SK-N-SH (cell line): ENCODE data around the gene EEF1E1. TPM values are rescaled to one million over a fixed set of nuclear protein-coding genes. Genes with fewer than 3 reads are reported as not detected.

Experiments
- CTCF ChIA-PET: fragments of 300-600, 350-600 bp; formaldehyde crosslinking; extraction: SDS; loops from one replicate; lab custom pipeline; 2021; lab: Yijun Ruan, JAX
- POLR2A ChIA-PET: fragments of 350-600 bp; sonication (Branson Sonifier 250); formaldehyde crosslinking; extraction: SDS; loops from one replicate; lab custom pipeline; 2020; ENCODE audit warnings: antibody characterized with exemption, inconsistent platforms; lab: Yijun Ruan, JAX
- DNase-seq: peaks from one replicate; pipeline ENCODE4 v3.0.0; 2012
- H2AFZ ChIP-seq: fragments of 200-600 bp; sonication (generic); 2 replicates; pipeline ENCODE4 v1.8.1; 2016; ENCODE audit warnings: antibody characterized with exemption, mild to moderate bottlenecking, low read depth
- H3F3A ChIP-seq: fragments of 200-600 bp; sonication (generic); replicated peaks from 2 replicates; pipeline ENCODE3; 2016; ENCODE audit warnings: antibody characterized with exemption, mild to moderate bottlenecking; ENCODE audit not compliant: insufficient read depth
- H3K27ac ChIP-seq, 2 experiments: fragments of 200-500 bp in 1 of 2; fragments of 200-600 bp in 1 of 2; sonication (Bioruptor generic) in 1 of 2; sonication (generic), shearing (Covaris generic) in 1 of 2; 2 replicates each; pipeline versions ENCODE4 v1.5.1 to v1.6.1; 2014 to 2016; ENCODE audit warnings: low read depth in 2 of 2, inconsistent platforms in 1 of 2, low read length in 1 of 2, mild to moderate bottlenecking in 1 of 2, mixed read lengths in 1 of 2
- H3K27me3 ChIP-seq: fragments of 200-600 bp; sonication (generic), shearing (Covaris generic); 2 replicates; pipeline ENCODE4 v1.6.1; 2016; ENCODE audit warnings: mixed run types; ENCODE audit not compliant: insufficient read depth
- H3K36me3 ChIP-seq, 2 experiments: fragments of 200-500 bp in 1 of 2; fragments of 200-600 bp in 1 of 2; sonication (Bioruptor generic) in 1 of 2; sonication (generic) in 1 of 2; replicated peaks in 1 of 2; 2 replicates each; pipeline versions ENCODE3 to v1.5.1; 2014 to 2016; ENCODE audit warnings: low read length in 1 of 2, mild to moderate bottlenecking in 1 of 2; ENCODE audit not compliant: insufficient read depth in 2 of 2, control insufficient read depth in 1 of 2
- H3K4me1 ChIP-seq, 2 experiments: fragments of 200-500 bp in 1 of 2; fragments of 200-600 bp in 1 of 2; sonication (Bioruptor generic) in 1 of 2; sonication (generic), shearing (Covaris generic) in 1 of 2; 2 replicates each; pipeline versions ENCODE4 v1.5.1 to v1.6.1; 2014 to 2016; ENCODE audit warnings: low read depth in 1 of 2, low read length in 1 of 2, mixed run types in 1 of 2; ENCODE audit not compliant: insufficient read depth in 2 of 2, control insufficient read depth in 1 of 2
- H3K4me2 ChIP-seq: fragments of 200-600 bp; sonication (generic), shearing (Covaris generic); 2 replicates; pipeline ENCODE4 v1.6.1; 2017; ENCODE audit warnings: mixed run types
- H3K4me3 ChIP-seq, 2 experiments: fragments of 200-500 bp in 1 of 2; fragments of 200-600 bp in 1 of 2; sonication (Bioruptor generic) in 1 of 2; sonication (generic), shearing (Covaris generic) in 1 of 2; 2 replicates each; pipeline versions ENCODE4 v1.5.1 to v1.8.1; 2014 to 2016; ENCODE audit warnings: low read depth in 2 of 2, inconsistent platforms in 1 of 2, low read length in 1 of 2, mild to moderate bottlenecking in 1 of 2, mixed read lengths in 1 of 2, moderate library complexity in 1 of 2
- H3K79me2 ChIP-seq: fragments of 200-600 bp; sonication (generic); 2 replicates; pipeline ENCODE4 v1.8.1; 2017; ENCODE audit warnings: mild to moderate bottlenecking; ENCODE audit not compliant: insufficient read depth
- H3K9ac ChIP-seq: fragments of 200-600 bp; sonication (generic); 2 replicates; pipeline ENCODE4 v1.6.1; 2017; ENCODE audit warnings: mixed run types
- H3K9me2 ChIP-seq: fragments of 200-600 bp; sonication (generic); 2 replicates; pipeline ENCODE4 v1.6.1; 2017; ENCODE audit warnings: mixed run types
- H3K9me3 ChIP-seq: fragments of 200-600 bp; sonication (generic); 2 replicates; pipeline ENCODE4 v1.6.1; 2017; ENCODE audit warnings: mixed run types, mild to moderate bottlenecking, moderate library complexity
- H4K20me1 ChIP-seq: fragments of 200-600 bp; sonication (generic); 2 replicates; pipeline ENCODE4 v1.6.1; 2017; ENCODE audit warnings: mild to moderate bottlenecking, mixed run types; ENCODE audit not compliant: insufficient read depth
- CHD2 ChIP-seq: fragments of 150-350 bp; IDR thresholded peaks from 2 replicates; pipeline ENCODE4 v1.6.1; 2018; ENCODE audit warnings: low read length; ENCODE audit not compliant: partially characterized antibody
- CTCF ChIP-seq: fragments of 200-600 bp; sonication (generic); IDR thresholded peaks from 2 replicates; pipeline ENCODE4 v1.6.1; 2017; ENCODE audit warnings: antibody characterized with exemption, mild to moderate bottlenecking, moderate library complexity
- ELF1 ChIP-seq: IDR thresholded peaks from 2 replicates; pipeline ENCODE4 v1.4.0; 2012
- EP300 ChIP-seq, 2 experiments: IDR thresholded peaks; 2 replicates each; pipeline versions ENCODE4 v1.4.0 to v1.6.1; 2012; ENCODE audit warnings: borderline replicate concordance in 1 of 2, low read depth in 1 of 2, low read length in 1 of 2
- EZH2phosphoT487 ChIP-seq: fragments of 200-600 bp; sonication (generic); IDR thresholded peaks from 2 replicates; pipeline ENCODE4 v1.6.1; 2017; ENCODE audit warnings: low read depth, mixed run types, mild to moderate bottlenecking, antibody characterized with exemption, moderate library complexity, borderline replicate concordance
- FOXJ3 ChIP-seq: sonication (generic); formaldehyde crosslinking; IDR thresholded peaks from 2 replicates; pipeline ENCODE4 v1.5.1; 2020; ENCODE audit warnings: mild to moderate bottlenecking, missing genetic modification reagents
- FOXM1 ChIP-seq: IDR thresholded peaks from 2 replicates; pipeline ENCODE4 v1.4.0; 2012; ENCODE audit warnings: low read depth, mild to moderate bottlenecking
- GABPA ChIP-seq: IDR thresholded peaks from 2 replicates; pipeline ENCODE4 v1.4.0; 2012; ENCODE audit warnings: low read depth, mild to moderate bottlenecking
- GATA2 ChIP-seq: sonication (generic); formaldehyde crosslinking; IDR thresholded peaks from 2 replicates; pipeline ENCODE4 v1.5.0; 2020; ENCODE audit warnings: mild to moderate bottlenecking, missing genetic modification reagents
- JUND ChIP-seq: IDR thresholded peaks from 2 replicates; pipeline ENCODE4 v1.4.0; 2012
- MAX ChIP-seq: IDR thresholded peaks from 2 replicates; pipeline ENCODE4 v1.4.0; 2012; ENCODE audit warnings: low read depth
- MEF2A ChIP-seq: IDR thresholded peaks from 2 replicates; pipeline ENCODE4 v1.4.0; 2012; ENCODE audit warnings: low read depth, borderline replicate concordance
- MXI1 ChIP-seq: IDR thresholded peaks from 2 replicates; pipeline ENCODE4 v1.6.1; 2012; ENCODE audit warnings: mild to moderate bottlenecking, low read depth, low read length, improper control_type of control experiment
- NFIC ChIP-seq: IDR thresholded peaks from 2 replicates; pipeline ENCODE4 v1.4.0; 2012; ENCODE audit warnings: borderline replicate concordance
- PBX3 ChIP-seq: IDR thresholded peaks from 2 replicates; pipeline ENCODE4; 2012
- RAD21 ChIP-seq: IDR thresholded peaks from 2 replicates; pipeline ENCODE4 v1.6.1; 2012; ENCODE audit warnings: mild to moderate bottlenecking, low read length
- RFX5 ChIP-seq: IDR thresholded peaks from 2 replicates; pipeline ENCODE4 v1.6.1; 2012; ENCODE audit warnings: mild to moderate bottlenecking, improper control_type of control experiment, low read length
- SMC3 ChIP-seq: IDR thresholded peaks from 2 replicates; pipeline ENCODE4 v1.6.1; 2012; ENCODE audit warnings: low read depth, low read length, improper control_type of control experiment
- TAF1 ChIP-seq: IDR thresholded peaks from 2 replicates; pipeline ENCODE4 v1.6.1; 2012; ENCODE audit warnings: low read depth, mild to moderate bottlenecking, low read length, moderate library complexity, borderline replicate concordance
- USF2 ChIP-seq: fragments of 150-350 bp; IDR thresholded peaks from 2 replicates; pipeline ENCODE4 v1.6.1; 2017; ENCODE audit warnings: antibody characterized with exemption, low read length, low read depth, borderline replicate concordance
- YY1 ChIP-seq: IDR thresholded peaks from 2 replicates; pipeline ENCODE4 v1.4.0; 2012; ENCODE audit warnings: low read depth, mild to moderate bottlenecking
- polyA plus RNA-seq, 3 experiments: library from polyadenylated mRNA; depleted of rRNA; stranded (reverse); fragments of >200 nt; gene quantifications; 2 replicates each; pipeline ENCODE4 v1.2.3, GENCODE V29; 2012

Gene EEF1E1
- polyA plus RNA-seq, 1 of the 3 experiments (the other 2 are of a cell fraction) = 60.8 TPM

- TF ChIP-seq PBX3 (peak; percentile 15), USF2 (no peak), MAX (peak; percentile 83; the same call in 1 of the 2 replicates), CHD2 (no peak), RAD21 (no peak), EZH2phosphoT487 (no peak), TAF1 (no peak), MXI1 (no peak), GABPA (no peak)
Measured at GRCh38 chr6:8108031-8108660, 5.8 kb upstream of the EEF1E1 start (continued).

GRCh38 chr6:8105791-8106190 is 3.4 kb upstream of the EEF1E1 start:
- Histone ChIP-seq H3K4me2 (no peak overlapping the region), H3K36me3 (no peaks in the 10 kb centered on the region), H3K27ac (no peak overlapping the region), H4K20me1 (no peaks in the 10 kb centered on the region), H3K9ac (no peak overlapping the region), H2AFZ (no peak overlapping the region), H3K4me3 (no peak overlapping the region), H3K79me2 (peaks cover 11% of the 10 kb centered on the region), H3K27me3 (no peaks in the 10 kb centered on the region), H3K4me1 (peaks cover 7 to 8% of the 10 kb centered on the region in 2 experiments; a peak in 3 of 4 replicates), H3F3A (peaks cover 11% of the 10 kb centered on the region), H3K9me3 (no peaks in the 10 kb centered on the region), H3K9me2 (no peaks in the 10 kb centered on the region)
- POLR2A ChIA-PET = no interaction called here
- CTCF ChIA-PET = no interaction called here
- no peak for DNase-seq
- TF ChIP-seq GATA2 = no peak
- TF ChIP-seq FOXM1 = no peak
- TF ChIP-seq YY1 = no peak
- TF ChIP-seq TAF1 = no peak
- no peak for TF ChIP-seq SMC3
- no peak for TF ChIP-seq CHD2
- no peak for TF ChIP-seq MAX

GRCh38 chr6:8103726-8104125 is 1.4 kb upstream of the EEF1E1 start:
- POLR2A ChIA-PET = no interaction called here

More at GRCh38 chr6:8103726-8104125, 1.4 kb upstream of the EEF1E1 start:
- Histone ChIP-seq H3K4me1 (peaks cover 9 to 10% of the 10 kb centered on the region in 2 experiments; a peak in 3 of 4 replicates), H3K4me3 (no peak overlapping the region), H4K20me1 (no peaks in the 10 kb centered on the region), H3K79me2 (peaks cover 32% of the 10 kb centered on the region), H3K27me3 (no peaks in the 10 kb centered on the region)
- CTCF ChIA-PET = no interaction called here
- TF ChIP-seq FOXJ3 (CRISPR knock-in tag) (no peak), YY1 (no peak), TAF1 (no peak), CHD2 (no peak), EZH2phosphoT487 (no peak), CTCF (no peak), RFX5 (no peak), NFIC (no peak), MEF2A (no peak), MAX (no peak), EP300 (IDR thresholded peaks at IDR 0.05; ENCODE audit: borderline replicate concordance in 1 of 2, low read depth in 1 of 2, low read length in 1 of 2) (no peak), JUND (no peak), ELF1 (no peak)
- TF ChIP-seq, all 33 proteins: peak for 0
- H3K9ac ChIP-seq = no peak overlapping the region
- H3K36me3 ChIP-seq = peaks cover 0 to 2% of the 10 kb centered on the region in 2 experiments
- H3K4me2 ChIP-seq = no peak overlapping the region
- no peak overlapping the region for H2AFZ ChIP-seq
- H3K27ac ChIP-seq = no peak overlapping the region
- no peaks in the 10 kb centered on the region for H3K9me3 ChIP-seq
- no peaks in the 10 kb centered on the region for H3K9me2 ChIP-seq
- H3F3A ChIP-seq = peaks cover 9% of the 10 kb centered on the region
- no peak for DNase-seq
